GM12801 (cell line): Measurements from ENCODE around the gene CALHM6.

Source experiments
- TF ChIP-seq, protein P1 (sequence below): IDR thresholded peaks from one replicate; pipeline ENCODE4 v1.5.1; 2011; ENCODE audit warnings: control low read depth; ENCODE audit not compliant: insufficient read length; ENCODE audit errors: extremely low read depth

CALHM6 gene

GRCh38 chr6:116424001-116424400 lies 37.2 kb upstream of the CALHM6 start:
- TF ChIP-seq, protein P1, sequence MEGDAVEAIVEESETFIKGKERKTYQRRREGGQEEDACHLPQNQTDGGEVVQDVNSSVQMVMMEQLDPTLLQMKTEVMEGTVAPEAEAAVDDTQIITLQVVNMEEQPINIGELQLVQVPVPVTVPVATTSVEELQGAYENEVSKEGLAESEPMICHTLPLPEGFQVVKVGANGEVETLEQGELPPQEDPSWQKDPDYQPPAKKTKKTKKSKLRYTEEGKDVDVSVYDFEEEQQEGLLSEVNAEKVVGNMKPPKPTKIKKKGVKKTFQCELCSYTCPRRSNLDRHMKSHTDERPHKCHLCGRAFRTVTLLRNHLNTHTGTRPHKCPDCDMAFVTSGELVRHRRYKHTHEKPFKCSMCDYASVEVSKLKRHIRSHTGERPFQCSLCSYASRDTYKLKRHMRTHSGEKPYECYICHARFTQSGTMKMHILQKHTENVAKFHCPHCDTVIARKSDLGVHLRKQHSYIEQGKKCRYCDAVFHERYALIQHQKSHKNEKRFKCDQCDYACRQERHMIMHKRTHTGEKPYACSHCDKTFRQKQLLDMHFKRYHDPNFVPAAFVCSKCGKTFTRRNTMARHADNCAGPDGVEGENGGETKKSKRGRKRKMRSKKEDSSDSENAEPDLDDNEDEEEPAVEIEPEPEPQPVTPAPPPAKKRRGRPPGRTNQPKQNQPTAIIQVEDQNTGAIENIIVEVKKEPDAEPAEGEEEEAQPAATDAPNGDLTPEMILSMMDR = no peak

GRCh38 chr6:116426551-116426950 lies 34.6 kb upstream of the CALHM6 start:
- TF ChIP-seq, protein P1 = no peak

- TF ChIP-seq, protein P1 = no peak
Observed at GRCh38 chr6:116429111-116429510, 32.1 kb upstream of the CALHM6 start.

GRCh38 chr6:116430860-116431259 lies 30.3 kb upstream of the CALHM6 start:
- TF ChIP-seq, protein P1 = no peak

- TF ChIP-seq, protein P1 = no peak
Observed at GRCh38 chr6:116431964-116432595, 29.1 kb upstream of the CALHM6 start.

- TF ChIP-seq, protein P1 = no peak
Observed at GRCh38 chr6:116433206-116433712, 27.9 kb upstream of the CALHM6 start.

GRCh38 chr6:116434056-116434725 lies 27.0 kb upstream of the CALHM6 start:
- TF ChIP-seq, protein P1 = no peak
